HG02981 (cell line): Measurements from ENCODE around the gene CCND1.

Experiments
- ATAC-seq: cut with Tn5 transposase; IDR thresholded peaks from one replicate; pipeline ENCODE4 v1.9.1; 2021; ENCODE audit warnings: mild to moderate bottlenecking, moderate library complexity; ENCODE audit not compliant: unreplicated experiment

CCND1 gene

GRCh38 chr11:69640260-69640994 is 529 bp upstream of the CCND1 start:
- no peak for ATAC-seq

- no peak for ATAC-seq
Measured at GRCh38 chr11:69641681-69642548, 959 bp downstream of the CCND1 start.

DNA sequence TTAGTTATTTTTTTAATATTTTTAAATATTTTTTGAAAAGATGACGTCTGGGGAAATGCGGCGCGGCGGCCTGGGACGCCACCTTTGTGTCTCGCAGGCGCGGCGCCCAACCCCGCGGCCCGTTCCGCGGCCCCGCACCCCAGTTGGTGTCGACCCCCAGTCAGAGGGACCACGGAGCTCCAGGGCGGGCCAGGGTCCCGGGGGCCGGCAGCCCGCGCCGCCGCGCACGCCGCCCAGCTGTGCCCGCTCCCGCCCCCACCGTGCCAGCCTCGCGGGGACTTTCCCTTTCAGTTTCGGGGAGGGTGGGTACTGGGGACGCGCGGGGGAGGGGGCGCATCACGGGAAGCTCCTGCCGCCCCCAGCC is 1.6 kb downstream of the CCND1 start:
- no peak for ATAC-seq

GRCh38 chr11:69642913-69643632 is 2.1 kb downstream of the CCND1 start:
- no peak for ATAC-seq

- no peak for ATAC-seq
Measured at GRCh38 chr11:69643646-69644045, 2.7 kb downstream of the CCND1 start.

GRCh38 chr11:69644071-69644961 is 3.4 kb downstream of the CCND1 start:
- ATAC-seq, result no peak

DNA sequence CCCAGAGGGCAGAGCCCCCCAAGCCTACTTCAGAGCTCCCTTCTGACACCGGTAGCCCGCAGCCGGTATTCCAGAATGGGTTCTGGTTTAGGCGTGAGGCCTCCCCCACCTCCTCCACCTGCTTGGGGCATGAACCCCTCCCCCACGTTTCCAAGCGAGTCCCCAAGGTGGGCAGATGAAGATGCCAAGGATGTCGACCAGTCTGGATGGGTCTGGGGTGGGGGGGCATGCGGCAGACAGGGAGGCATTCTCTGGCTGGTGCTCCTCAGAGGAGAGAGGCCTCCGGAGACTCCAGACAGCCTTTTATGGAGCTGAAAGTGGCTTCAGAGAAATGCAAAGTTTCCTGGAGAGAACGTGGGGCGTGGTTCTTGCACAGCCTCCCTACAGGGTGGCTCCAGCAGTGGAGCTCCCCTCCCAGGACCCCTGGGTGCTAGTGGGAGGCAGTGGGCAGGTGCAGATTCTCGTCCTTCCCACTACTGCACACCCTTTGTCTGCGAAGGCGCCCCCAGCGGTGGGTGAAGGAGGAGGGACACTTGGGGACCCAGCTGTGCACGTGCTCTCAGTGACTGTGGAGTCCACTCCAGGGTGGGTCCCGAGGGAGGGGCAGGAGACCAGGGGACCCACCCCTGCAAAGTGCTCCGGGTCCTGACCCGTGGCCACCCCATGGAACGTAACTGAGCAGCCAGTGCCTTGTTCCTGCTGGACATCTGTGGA is 4.2 kb downstream of the CCND1 start:
- ATAC-seq, result no peak

GRCh38 chr11:69645801-69646492 is 5.0 kb downstream of the CCND1 start:
- no peak for ATAC-seq

DNA sequence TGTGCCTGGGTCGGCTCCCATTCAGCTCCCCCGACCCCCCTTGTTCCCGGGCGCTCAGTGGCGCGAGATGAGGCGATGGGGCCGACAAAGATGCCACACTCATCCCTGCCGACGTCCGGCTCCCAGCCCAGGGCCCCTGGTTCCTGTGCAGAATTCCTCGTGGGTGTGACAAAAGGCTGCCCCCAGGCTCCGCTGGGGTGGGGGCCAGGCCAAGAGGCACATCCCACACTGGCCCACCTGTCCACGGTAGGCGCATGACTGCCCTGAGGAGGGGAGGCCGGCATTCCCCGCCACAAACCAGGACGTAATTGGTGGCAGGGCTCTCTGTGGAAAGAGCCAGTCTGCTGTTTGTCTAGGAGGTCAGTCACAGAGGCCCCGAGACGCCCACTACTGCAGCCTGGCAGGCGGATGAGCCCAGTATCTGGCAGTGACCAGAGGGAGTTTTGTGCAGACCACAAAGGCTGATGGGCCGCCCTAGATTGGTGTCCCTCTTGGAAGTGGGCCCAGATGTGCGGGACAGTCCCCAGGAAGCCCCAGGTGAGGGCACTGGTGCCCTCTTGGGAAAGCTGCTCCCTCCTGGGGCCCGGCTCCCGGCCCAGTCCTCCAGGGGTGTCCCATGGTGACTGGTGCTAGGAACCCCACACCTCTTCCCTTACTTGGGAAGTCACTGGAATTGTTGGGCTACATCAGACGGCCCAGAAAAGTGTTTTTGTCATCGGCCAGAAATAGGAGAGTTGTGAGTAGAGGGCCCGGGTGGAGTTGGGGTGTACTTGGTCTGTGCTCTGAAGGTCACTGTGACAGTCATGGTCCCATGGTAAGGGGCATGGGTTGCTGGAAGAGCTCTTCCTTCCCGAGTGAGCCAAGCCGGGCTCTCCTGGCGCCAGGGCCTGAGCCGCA is 5.8 kb downstream of the CCND1 start:
- no peak for ATAC-seq

- no peak for ATAC-seq
Measured at GRCh38 chr11:69647390-69647748, 6.4 kb downstream of the CCND1 start.

GRCh38 chr11:69647761-69648497 is 7.0 kb downstream of the CCND1 start:
- ATAC-seq, result no peak

DNA sequence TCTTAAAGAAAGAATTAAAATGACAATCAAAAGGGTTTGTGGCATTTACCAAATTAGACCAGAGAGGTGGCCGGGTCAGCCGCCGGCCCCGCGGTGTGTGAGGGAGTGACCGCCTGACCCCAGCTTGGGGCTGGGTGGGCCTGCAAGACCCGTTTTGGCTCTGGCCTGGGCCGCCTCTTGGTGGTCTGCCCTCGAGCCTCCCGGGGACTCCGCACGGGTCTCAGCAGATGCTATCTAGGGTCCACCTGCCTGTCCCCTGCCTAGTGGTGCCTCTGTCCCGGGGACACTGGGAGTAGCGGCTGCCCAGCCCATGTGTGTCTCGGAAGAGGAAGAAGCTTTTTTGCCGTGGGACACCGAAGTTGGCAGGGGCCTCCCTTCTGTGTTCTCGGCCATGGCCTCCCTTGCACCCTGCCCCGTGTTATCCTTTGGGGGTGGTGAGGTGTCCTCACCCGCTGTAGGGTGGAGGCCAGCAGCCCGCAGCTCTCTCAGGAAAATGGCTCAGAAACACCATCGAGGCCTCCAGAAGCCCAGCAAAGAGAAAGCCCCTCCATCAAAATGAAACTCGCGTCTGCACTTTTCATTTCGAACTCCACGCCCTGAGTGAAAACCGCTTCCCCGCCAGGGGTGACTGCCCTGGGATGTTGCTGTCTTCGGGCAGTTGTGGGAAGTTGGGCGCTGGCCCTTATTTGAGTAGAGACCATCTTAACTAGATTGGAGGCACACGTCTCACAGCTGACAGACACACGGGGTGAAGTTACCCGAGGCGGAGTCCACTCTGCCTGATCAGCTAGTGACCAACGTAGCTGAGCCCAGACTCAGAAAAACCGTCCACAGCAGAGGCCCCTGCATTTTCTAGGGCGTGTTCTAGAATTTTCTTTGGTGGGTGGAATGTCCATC is 8.0 kb downstream of the CCND1 start:
- no peak for ATAC-seq

DNA sequence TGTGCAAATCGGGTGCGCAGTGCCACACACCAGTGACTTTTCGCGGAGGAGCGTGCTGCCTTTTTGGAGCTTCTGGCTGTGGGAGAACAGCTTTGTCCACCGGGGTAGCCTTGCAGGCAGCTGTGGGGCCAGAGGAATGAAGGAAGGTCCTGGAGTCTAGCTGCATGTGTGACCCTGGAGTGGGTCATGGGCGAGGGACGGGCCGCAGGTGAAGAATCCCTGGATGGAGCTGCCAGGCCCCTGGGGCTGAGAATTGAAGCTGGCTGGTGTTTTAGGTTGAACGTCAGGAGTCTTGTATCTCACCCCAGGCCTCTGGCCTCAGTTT is 8.6 kb downstream of the CCND1 start:
- ATAC-seq, result no peak

GRCh38 chr11:69650081-69650831 is 9.3 kb downstream of the CCND1 start:
- no peak for ATAC-seq

DNA sequence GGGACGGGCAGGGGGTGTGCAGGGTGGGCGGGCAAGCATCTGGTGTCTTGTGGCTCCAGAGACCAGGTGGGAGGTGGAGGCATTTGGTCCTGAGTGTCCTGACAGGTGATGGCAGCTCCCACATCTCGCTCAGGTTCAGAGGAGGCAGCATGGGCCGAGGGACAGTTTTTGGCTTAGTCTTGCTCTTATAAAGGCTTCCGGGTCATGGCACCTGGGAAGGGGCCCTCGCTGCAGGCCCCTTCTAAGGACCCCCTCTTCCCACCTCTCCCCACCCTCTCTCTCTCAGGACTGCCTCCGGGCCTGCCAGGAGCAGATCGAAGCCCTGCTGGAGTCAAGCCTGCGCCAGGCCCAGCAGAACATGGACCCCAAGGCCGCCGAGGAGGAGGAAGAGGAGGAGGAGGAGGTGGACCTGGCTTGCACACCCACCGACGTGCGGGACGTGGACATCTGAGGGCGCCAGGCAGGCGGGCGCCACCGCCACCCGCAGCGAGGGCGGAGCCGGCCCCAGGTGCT is 9.9 kb downstream of the CCND1 start:
- ATAC-seq, result no peak
